A549 (cell line): ENCODE measurements around the gene KSR1. TPM values are rescaled to one million over a fixed set of nuclear protein-coding genes. Genes with fewer than 3 reads are reported as not detected.

Source experiments
- ATAC-seq, 2 experiments: fragments of 200-7000 bp in 1 of 2; fragments of >200 bp in 1 of 2; cut with Nextera tagmentation in 1 of 2; cut with Tn5 transposase in 1 of 2; 3 replicates each; pipeline versions ENCODE4 v1.8.0 to v1.9.1; 2018 to 2020; ENCODE audit warnings: mild to moderate bottlenecking in 1 of 2, moderate library complexity in 1 of 2
- CTCF ChIA-PET: fragments of 300-600 bp; sonication (Branson Sonifier 250); formaldehyde crosslinking; extraction: SDS; loops from one replicate; lab custom pipeline; 2021; ENCODE audit warnings: antibody characterized with exemption, inconsistent platforms; lab: Yijun Ruan, JAX
- POLR2A ChIA-PET: fragments of 350-600 bp; formaldehyde crosslinking; extraction: SDS; loops from one replicate; lab custom pipeline; 2021; ENCODE audit warnings: antibody characterized with exemption, inconsistent platforms; lab: Yijun Ruan, JAX
- DNase-seq, 2 experiments: peaks; one replicate each; pipeline versions ENCODE4 v3.0.0 to v3.0.0-alpha.2; 2011 to 2016; ENCODE audit warnings: low read depth in 1 of 2, low spot score in 1 of 2
- FAIRE-seq: peaks from 2 replicates; lab custom pipeline; 2011; peaks lifted over from hg19 to GRCh38; lab: Jason Lieb, UNC
- H3K27ac ChIP-seq, 2 experiments: fragments of >200 bp; sonication (Bioruptor Twin); formaldehyde crosslinking; 3 replicates each; pipeline ENCODE4 v1.5.1; 2016 to 2017
- H3K4me1 ChIP-seq: fragments of >200 bp; sonication (Bioruptor Twin); formaldehyde crosslinking; 3 replicates; pipeline ENCODE4 v1.6.1; 2016
- H3K4me2 ChIP-seq: fragments of >200 bp; sonication (Bioruptor Twin); formaldehyde crosslinking; 3 replicates; pipeline ENCODE4 v1.6.1; 2016
- H3K4me3 ChIP-seq: fragments of >200 bp; sonication (Bioruptor Twin); formaldehyde crosslinking; 3 replicates; pipeline ENCODE4 v1.5.1; 2016
- H3K9me3 ChIP-seq: fragments of >200 bp; sonication (Bioruptor Twin); formaldehyde crosslinking; 3 replicates; pipeline ENCODE4 v1.6.1; 2016
- BHLHE40 ChIP-seq: IDR thresholded peaks from 2 replicates; pipeline ENCODE4 v1.6.1; 2012; ENCODE audit warnings: low read depth, low read length, inconsistent platforms
- CHD4 ChIP-seq: fragments of 200-600 bp; sonication (generic); IDR thresholded peaks from 2 replicates; pipeline ENCODE4 v1.6.1; 2016; ENCODE audit warnings: antibody characterized with exemption, mild to moderate bottlenecking, borderline replicate concordance
- CTCF ChIP-seq: fragments of >200 bp; sonication (Bioruptor Twin); formaldehyde crosslinking; IDR thresholded peaks from 3 replicates; pipeline ENCODE4 v1.5.1; 2016
- FOSB ChIP-seq: fragments of 250-450 bp; sonication (Bioruptor Pico); IDR thresholded peaks from 2 replicates; pipeline ENCODE4 v1.5.0; 2020; ENCODE audit warnings: mild to moderate bottlenecking, moderate library complexity
- FOSL2 ChIP-seq, 2 experiments: fragments of 450-650 bp in 1 of 2; fragments of >200 bp in 1 of 2; sonication (Bioruptor Twin) in 1 of 2; formaldehyde crosslinking; IDR thresholded peaks; 2 replicates each; pipeline versions ENCODE4 v1.5.0 to v1.6.1; 2016 to 2020; ENCODE audit warnings: mild to moderate bottlenecking in 1 of 2, moderate library complexity in 1 of 2
- FOXS1 ChIP-seq: fragments of 250-450 bp; sonication (Bioruptor Pico); IDR thresholded peaks from 2 replicates; pipeline ENCODE4 v1.5.0; 2020; ENCODE audit warnings: mild to moderate bottlenecking, moderate library complexity
- HEYL ChIP-seq: fragments of 250-450 bp; sonication (Bioruptor Pico); IDR thresholded peaks from 2 replicates; pipeline ENCODE4 v1.8.0; 2021; ENCODE audit warnings: mild to moderate bottlenecking, moderate library complexity
- MAFK ChIP-seq: fragments of 450-650 bp; IDR thresholded peaks from 2 replicates; pipeline ENCODE4 v1.6.1; 2014; ENCODE audit not compliant: partially characterized antibody
- MYC ChIP-seq: IDR thresholded peaks from 2 replicates; pipeline ENCODE4 v1.6.1; 2012; ENCODE audit warnings: mild to moderate bottlenecking, inconsistent platforms, low read length, improper control_type of control experiment, borderline replicate concordance
- PHF8 ChIP-seq: fragments of 200-600 bp; sonication (generic); IDR thresholded peaks from 2 replicates; pipeline ENCODE4 v1.6.1; 2016; ENCODE audit warnings: low read depth, mild to moderate bottlenecking, antibody characterized with exemption, moderate library complexity, borderline replicate concordance
- POLR2A ChIP-seq: IDR thresholded peaks from 2 replicates; pipeline ENCODE4 v1.6.1; 2012; ENCODE audit warnings: mild to moderate bottlenecking, low read length
- POLR2AphosphoS2 ChIP-seq: conservative IDR thresholded peaks from 2 replicates; pipeline ENCODE4 v1.6.1; 2012; ENCODE audit warnings: low read length, improper control_type of control experiment, inconsistent platforms
- RAD21 ChIP-seq, 2 experiments: fragments of >200 bp in 1 of 2; sonication (Bioruptor Twin) in 1 of 2; formaldehyde crosslinking in 1 of 2; IDR thresholded peaks in 1 of 2; conservative IDR thresholded peaks in 1 of 2; 2 replicates in 1 of 2; 3 replicates in 1 of 2; pipeline ENCODE4 v1.6.1; 2012 to 2018; ENCODE audit warnings: inconsistent platforms in 1 of 2
- RARB ChIP-seq: fragments of 250-450 bp; sonication (Bioruptor Pico); IDR thresholded peaks from 2 replicates; pipeline ENCODE4 v1.8.0; 2021; ENCODE audit warnings: mild to moderate bottlenecking, moderate library complexity
- RCOR1 ChIP-seq: fragments of 150-350 bp; IDR thresholded peaks from 2 replicates; pipeline ENCODE4 v1.6.1; 2014; ENCODE audit warnings: antibody characterized with exemption, low read length, low read depth
- REST ChIP-seq: fragments of 200-600 bp; sonication (generic); IDR thresholded peaks from 2 replicates; pipeline ENCODE4 v1.6.1; 2016; ENCODE audit warnings: antibody characterized with exemption, mild to moderate bottlenecking, moderate library complexity
- RNF2 ChIP-seq: fragments of 200-600 bp; sonication (generic); IDR thresholded peaks from 2 replicates; pipeline ENCODE4 v1.6.1; 2016; ENCODE audit warnings: low read depth, mild to moderate bottlenecking, antibody characterized with exemption, moderate library complexity, borderline replicate concordance
- SREBF2 ChIP-seq: fragments of 450-650 bp; IDR thresholded peaks from 2 replicates; pipeline ENCODE4 v1.6.1; 2014; ENCODE audit warnings: mild to moderate bottlenecking, moderate library complexity
- WGBS: methylation state at CpG from one replicate; pipeline ENCODE4 v1.1.6; 2017; ENCODE audit errors: missing lambda C conversion rate; 5-methylcytosine and 5-hydroxymethylcytosine counted together
- polyA plus RNA-seq, 4 experiments: library from polyadenylated mRNA; depleted of rRNA in 3 of 4; stranded (reverse); fragments of >200 nt; fragmentation: RNase III in 1 of 4; extraction: RNeasy Plus Mini Kit Qiagen cat#74134 plus additional on column Dnase treatment in 1 of 4; gene quantifications; 2 replicates in 3 of 4; 3 replicates in 1 of 4; pipeline ENCODE4 v1.2.3, GENCODE V29; 2011 to 2017

KSR1 gene
- polyA plus RNA-seq, 2 of the 4 experiments (the other 2 are of a cell fraction) = 13.3 to 14.6 TPM

GRCh38 chr17:27511168-27511883 lies 55.1 kb downstream of the KSR1 start (continued):
- TF ChIP-seq FOSL2 (IDR thresholded peaks at IDR 0.05) (no peak), FOSL2 (CRISPR knock-in tag; IDR thresholded peaks at IDR 0.05) (no peak), HEYL (CRISPR knock-in tag) (no peak)
- TF ChIP-seq, all 56 proteins: peak for 0

- peak; percentile 71 for TF ChIP-seq MAFK
- TF ChIP-seq SREBF2 = no peak
- TF ChIP-seq, all 56 proteins: peak for 1
- 87% methylated on average over 2 of the region's 2 CpGs for WGBS
- FAIRE-seq = no peak
- Histone ChIP-seq H3K27ac (no peak overlapping the region; a peak in 1 of 6 replicates), H3K4me2 (no peak overlapping the region), H3K4me3 (no peak overlapping the region), H3K4me1 (peaks cover 13% of the 10 kb centered on the region; the same call in 2 of the 3 replicates), H3K9me3 (no peaks in the 10 kb centered on the region)
- ATAC-seq = peak in 1 of 2 experiments; percentile 18; a peak in 1 of 6 replicates
- POLR2A ChIA-PET = interaction anchor here (1.1 kb wide), 1 partner anchor 41 kb away, joined by 3 read pairs; no protein-coding TSS in a partner anchor
- CTCF ChIA-PET = interaction anchor here (0.8 to 4.0 kb wide), 8 partner anchors 8 to 92 kb away, joined by 3 to 15 read pairs (median 4); partner anchors contain the start of gene KSR1
- no peak for DNase-seq
Observed at GRCh38 chr17:27512031-27512430, 55.8 kb downstream of the KSR1 start.

GRCh38 chr17:27512511-27513346 lies 56.5 kb downstream of the KSR1 start:
- Histone ChIP-seq H3K4me1 (peaks cover 13% of the 10 kb centered on the region; the same call in 2 of the 3 replicates), H3K27ac (no peak overlapping the region; a peak in 1 of 6 replicates), H3K4me3 (no peak overlapping the region), H3K9me3 (no peaks in the 10 kb centered on the region), H3K4me2 (no peak overlapping the region)
- ATAC-seq (no peak), FAIRE-seq (no peak), DNase-seq (no peak)
- CTCF ChIA-PET = interaction anchor here (0.6 to 4.0 kb wide), 11 partner anchors 8 to 91 kb away, joined by 3 to 15 read pairs (median 4); no protein-coding TSS in a partner anchor
- TF ChIP-seq MYC (no peak), BHLHE40 (no peak), RCOR1 (no peak), RARB (CRISPR knock-in tag) (no peak), FOXS1 (no peak), REST (no peak), POLR2A (no peak), RNF2 (no peak), POLR2AphosphoS2 (no peak), FOSB (no peak), RAD21 (conservative IDR thresholded peaks at IDR 0.05 in 1 of 2, IDR thresholded peaks at IDR 0.05 in 1 of 2) (no peak), CTCF (no peak), PHF8 (no peak), CHD4 (no peak)
- 72% methylated on average over 15 of the region's 15 CpGs for WGBS
- POLR2A ChIA-PET = interaction anchor here (1.1 kb wide), 1 partner anchor 40 kb away, joined by 3 read pairs; no protein-coding TSS in a partner anchor
